Stomach (tissue), 8 donors: ENCODE measurements around the gene GSTO2. TPM values are rescaled to one million over a fixed set of nuclear protein-coding genes. Genes with fewer than 3 reads are reported as not detected.

Source experiments
- polyA plus RNA-seq, 3 donors: library from polyadenylated mRNA; stranded (reverse); fragments of 200-250 nt; gene quantifications; one replicate each; pipeline ENCODE4 v1.2.3, GENCODE V29; 2013
- small RNA-seq, 4 donors: library from RNA; depleted of rRNA; stranded (forward); fragments of <200 nt; gene quantifications; one replicate each; pipeline ENCODE3, GENCODE V24; 2016
- total RNA-seq, 5 donors: library from RNA; depleted of rRNA; stranded (reverse); fragments of >200 nt; gene quantifications; one replicate each; pipeline versions ENCODE4 v1.1.0 to v1.2.3, GENCODE V29; 2014 to 2016
- donor health status: healthy with polysubstance abuse.
- donor health status: Bipolar disorder and iron deficiency.
- donor health status: healthy.

The GSTO2 gene
- total and polyA plus RNA-seq, 8 donors, result under 0.01 to 26.6 (median 10.0) TPM

Small RNA genes lying within 50 kb of the gene (small RNA-seq; reads per million reads assigned to genes)
- gene MIR4482, result 0 reads per million in 4 donors

Other genes with a start within 250 kb of the GSTO2 start
- 10 to 100 TPM in 2 of 5 donors, 1 to 10 TPM in 2, under 1 TPM in 1; 0.45 to 53.3 (median 5.7) TPM for gene COL17A1, start 183.3 kb upstream of the GSTO2 start, total RNA-seq
- 10 to 100 TPM in 1 of 3 donors, 1 to 10 TPM in 2; 1.4 to 50.7 (median 3.4) TPM for gene COL17A1, start 183.3 kb upstream of the GSTO2 start, polyA plus RNA-seq
- gene SFR1, start 147.0 kb upstream of the GSTO2 start, total RNA-seq, result 1 to 10 TPM in 4 of 5 donors, under 1 TPM in 1; 0.58 to 8.8 (median 1.8) TPM
- gene SFR1, start 147.0 kb upstream of the GSTO2 start, polyA plus RNA-seq, result 10 to 100 TPM in 1 of 3 donors, 1 to 10 TPM in 2; 6.0 to 13.1 (median 7.5) TPM
- 1 to 10 TPM in 2 of 5 donors, under 1 TPM in 1, not detected in 2; under 0.01 to 2.0 (median 1.2) TPM for gene CFAP43, start 36.8 kb upstream of the GSTO2 start, total RNA-seq
- gene CFAP43, start 36.8 kb upstream of the GSTO2 start, polyA plus RNA-seq, result under 1 TPM in 2 of 3 donors, not detected in 1; 0.12 to 0.25 TPM
- gene GSTO1, start 14.3 kb upstream of the GSTO2 start, total RNA-seq, result 10 to 100 TPM in 4 of 5 donors, 1 to 10 TPM in 1; 9.8 to 81.3 (median 40.8) TPM
- gene GSTO1, start 14.3 kb upstream of the GSTO2 start, polyA plus RNA-seq, result 100 to 1,000 TPM; 123 to 192 (median 159) TPM
- 10 to 100 TPM in 2 of 5 donors, 1 to 10 TPM in 3; 1.7 to 13.5 (median 9.2) TPM for gene ITPRIP, start 69.3 kb downstream of the GSTO2 start, total RNA-seq
- 10 to 100 TPM in 1 of 3 donors, 1 to 10 TPM in 2; 2.9 to 12.3 (median 4.6) TPM for gene ITPRIP, start 69.3 kb downstream of the GSTO2 start, polyA plus RNA-seq
- gene CFAP58, start 84.6 kb downstream of the GSTO2 start, total RNA-seq, result under 1 TPM in 2 of 5 donors, not detected in 3; 0.18 to 0.58 TPM
- gene CFAP58, start 84.6 kb downstream of the GSTO2 start, polyA plus RNA-seq, result under 1 TPM; 0.12 to 0.31 (median 0.20) TPM